HepG2 (cell line): Measurements from ENCODE around the gene EGR1. TPM values are rescaled to one million over a fixed set of nuclear protein-coding genes. Genes with fewer than 3 reads are reported as not detected.
A peak's percentile ranks its signal among the peaks of the same experiment; 100 is the strongest.

ENCODE experiments used
- CBX1 ChIP-seq: IDR thresholded peaks from one replicate; pipeline ENCODE4 v1.6.1; 2016; ENCODE audit warnings: antibody characterized with exemption, low read depth
- ETV5 ChIP-seq: IDR thresholded peaks from 2 replicates; pipeline ENCODE4 v1.6.1; 2018; ENCODE audit warnings: missing biosample characterization, missing genetic modification reagents, inconsistent platforms, borderline replicate concordance
- GABPA ChIP-seq, 2 experiments: IDR thresholded peaks; 2 replicates each; pipeline ENCODE4 v1.6.1; 2011 to 2016; ENCODE audit warnings: low read depth in 2 of 2, low read length in 1 of 2, missing biosample characterization in 1 of 2, missing genetic modification characterization in 1 of 2
- GATAD1 ChIP-seq: IDR thresholded peaks from 2 replicates; pipeline ENCODE4 v1.6.1; 2016; ENCODE audit warnings: missing genetic modification reagents, missing compliant biosample characterization
- MED8 ChIP-seq: sonication (generic); formaldehyde crosslinking; IDR thresholded peaks from 2 replicates; pipeline ENCODE4 v1.8.1; 2023; ENCODE audit warnings: mild to moderate bottlenecking, missing genetic modification reagents; ENCODE audit not compliant: insufficient replicate concordance
- MTA3 ChIP-seq: sonication (generic); formaldehyde crosslinking; IDR thresholded peaks from 2 replicates; pipeline ENCODE4 v1.4.0; 2020; ENCODE audit warnings: missing genetic modification reagents
- NFKB2 ChIP-seq: sonication (generic); formaldehyde crosslinking; IDR thresholded peaks from 2 replicates; pipeline ENCODE4 v1.4.0; 2020; ENCODE audit warnings: missing genetic modification reagents, borderline replicate concordance
- NR3C1 ChIP-seq: sonication (generic); formaldehyde crosslinking; IDR thresholded peaks from 2 replicates; pipeline ENCODE4 v1.4.0; 2020; ENCODE audit warnings: missing genetic modification reagents
- PPARG ChIP-seq: conservative IDR thresholded peaks from 2 replicates; pipeline ENCODE4 v1.6.1; 2016; ENCODE audit warnings: missing biosample characterization, missing genetic modification reagents
- RBAK ChIP-seq: sonication (generic); formaldehyde crosslinking; IDR thresholded peaks from 2 replicates; pipeline ENCODE4 v1.5.1; 2020; ENCODE audit warnings: mild to moderate bottlenecking, missing genetic modification reagents
- SOX6 ChIP-seq, 2 experiments: fragments of 450-650 bp in 1 of 2; sonication (generic) in 1 of 2; formaldehyde crosslinking in 1 of 2; IDR thresholded peaks; 2 replicates each; pipeline versions ENCODE4 v1.4.0 to v1.6.1; 2017 to 2020; ENCODE audit warnings: antibody characterized with exemption in 1 of 2, mild to moderate bottlenecking in 1 of 2, missing genetic modification reagents in 1 of 2
- TRIM24 ChIP-seq: sonication (generic); formaldehyde crosslinking; IDR thresholded peaks from 2 replicates; pipeline ENCODE4 v1.8.0; 2022; ENCODE audit warnings: mild to moderate bottlenecking, missing genetic modification reagents
- WIZ ChIP-seq: sonication (generic); formaldehyde crosslinking; IDR thresholded peaks from 2 replicates; pipeline ENCODE4 v1.5.1; 2020; ENCODE audit warnings: mild to moderate bottlenecking, missing genetic modification reagents
- YEATS4 ChIP-seq: sonication (generic); formaldehyde crosslinking; IDR thresholded peaks from 2 replicates; pipeline ENCODE4 v1.4.0; 2020; ENCODE audit warnings: missing genetic modification reagents, borderline replicate concordance
- ZNF496 ChIP-seq: sonication (generic); formaldehyde crosslinking; IDR thresholded peaks from 2 replicates; pipeline ENCODE4 v1.8.1; 2023; ENCODE audit warnings: mild to moderate bottlenecking, moderate library complexity, missing genetic modification reagents; ENCODE audit not compliant: insufficient replicate concordance
- ZNF510 ChIP-seq: sonication (generic); formaldehyde crosslinking; IDR thresholded peaks from 2 replicates; pipeline ENCODE4 v1.4.0; 2020; ENCODE audit warnings: low read depth, mild to moderate bottlenecking, missing genetic modification reagents
- ZSCAN31 ChIP-seq: sonication (generic); formaldehyde crosslinking; IDR thresholded peaks from 2 replicates; pipeline ENCODE4 v1.5.0; 2020; ENCODE audit warnings: low read depth, mild to moderate bottlenecking, missing genetic modification reagents
- polyA plus RNA-seq, 8 experiments: library from polyadenylated mRNA; depleted of rRNA in 3 of 8; stranded (reverse) in 7 of 8; unstranded in 1 of 8; fragments of >200 nt; fragmentation: Illumina TruSeq in 4 of 8; extraction: Trizol in 4 of 8; gene quantifications; 2 replicates each; pipeline versions ENCODE4 v1.2.1 to v1.2.3, GENCODE V29; 2011 to 2016; ENCODE audit warnings: low read depth in 4 of 8, missing spikeins in 1 of 8, mixed read lengths in 1 of 8; ENCODE audit not compliant: insufficient read depth in 1 of 8
- total RNA-seq, 5 experiments: library from RNA; depleted of rRNA; stranded (reverse); fragments of >200 nt; fragmentation: Illumina TruSeq; extraction: Trizol; gene quantifications; 2 replicates each; pipeline ENCODE4 v1.2.3, GENCODE V29; 2016; ENCODE audit warnings: low read depth in 1 of 5
- TF ChIP-seq, protein P1 (sequence below), 2 experiments: fragments of 450-650 bp in 1 of 2; sonication (generic) in 1 of 2; formaldehyde crosslinking; IDR thresholded peaks; 2 replicates each; pipeline versions ENCODE4 v1.5.0 to v1.8.0; 2020 to 2022; ENCODE audit warnings: mild to moderate bottlenecking in 1 of 2, missing genetic modification reagents in 1 of 2
- TF ChIP-seq, protein P2 (sequence below): sonication (generic); formaldehyde crosslinking; IDR thresholded peaks from 2 replicates; pipeline ENCODE4 v1.4.0; 2020; ENCODE audit warnings: missing genetic modification reagents

Gene EGR1
- total and polyA plus RNA-seq, 2 of the 13 experiments (the other 11 are each of a cell fraction or from before 2014, with no cell fraction given) = 4.1 to 4.5 TPM

DNA sequence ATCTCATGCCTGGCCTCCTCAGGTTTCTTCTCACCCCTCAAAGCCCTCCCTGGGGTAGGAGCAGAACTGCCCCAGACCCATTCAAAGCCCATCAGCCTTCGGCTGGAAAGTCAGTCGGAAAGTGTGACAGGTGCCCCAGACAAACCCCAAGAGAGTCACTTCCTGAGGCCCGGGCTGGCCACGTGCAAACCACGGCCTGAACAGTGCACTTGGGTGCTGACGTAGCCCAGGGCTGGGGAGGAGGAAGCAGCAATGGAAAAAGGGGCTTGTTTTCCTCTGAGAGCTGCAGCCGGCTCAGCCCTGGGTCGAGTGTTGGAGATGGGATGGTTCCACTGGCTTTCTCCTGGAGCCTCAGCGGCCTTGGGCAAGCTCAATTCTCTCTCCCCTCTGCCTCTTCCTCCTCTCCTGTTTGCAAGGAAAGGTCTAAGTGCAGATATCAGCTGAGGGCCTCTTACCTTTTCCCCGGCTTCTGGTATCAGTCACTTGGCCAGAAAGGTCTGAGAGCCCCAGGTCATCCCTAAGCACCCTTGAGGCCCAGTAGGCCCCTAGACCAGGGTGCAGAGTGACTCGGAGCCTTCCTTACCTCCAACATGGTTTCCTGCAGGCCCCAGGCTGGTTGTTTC, 5.9 kb upstream of the EGR1 start (continued):
- TF ChIP-seq YEATS4 (CRISPR knock-in tag) = 0 out of 2 replicates have a peak, but pooled peaks have one; percentile 29
- TF ChIP-seq GATAD1 (CRISPR knock-in tag) = 0 out of 2 replicates have a peak, but pooled peaks have one; percentile 38
- no peak for TF ChIP-seq NR3C1 (CRISPR knock-in tag)
- TF ChIP-seq, protein P1, sequence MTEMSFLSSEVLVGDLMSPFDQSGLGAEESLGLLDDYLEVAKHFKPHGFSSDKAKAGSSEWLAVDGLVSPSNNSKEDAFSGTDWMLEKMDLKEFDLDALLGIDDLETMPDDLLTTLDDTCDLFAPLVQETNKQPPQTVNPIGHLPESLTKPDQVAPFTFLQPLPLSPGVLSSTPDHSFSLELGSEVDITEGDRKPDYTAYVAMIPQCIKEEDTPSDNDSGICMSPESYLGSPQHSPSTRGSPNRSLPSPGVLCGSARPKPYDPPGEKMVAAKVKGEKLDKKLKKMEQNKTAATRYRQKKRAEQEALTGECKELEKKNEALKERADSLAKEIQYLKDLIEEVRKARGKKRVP (CRISPR knock-in tag; IDR thresholded peaks at IDR 0.05) = peak in 1 of 2 experiments; percentile 78; a peak in 1 of 4 replicates
- peak; percentile 96 for TF ChIP-seq NFKB2 (CRISPR knock-in tag)
- TF ChIP-seq WIZ (CRISPR knock-in tag) = no peak; the same call in 1 of the 2 replicates
- peak; percentile 75; the same call in 1 of the 2 replicates for TF ChIP-seq ETV5
- TF ChIP-seq RBAK = no peak
- TF ChIP-seq SOX6 (IDR thresholded peaks at IDR 0.05) = no peak
- peak; percentile 46; the same call in 1 of the 2 replicates for TF ChIP-seq SOX6 (CRISPR knock-in tag; IDR thresholded peaks at IDR 0.05)
- TF ChIP-seq ZSCAN31 = 0 out of 2 replicates have a peak, but pooled peaks have one; percentile 36
- TF ChIP-seq TRIM24 (CRISPR knock-in tag) = no peak
- no peak for TF ChIP-seq ZNF510 (CRISPR knock-in tag)
- no peak for TF ChIP-seq MED8
- no peak for TF ChIP-seq GABPA (IDR thresholded peaks at IDR 0.05; ENCODE audit: low read depth, low read length)
- TF ChIP-seq GABPA (CRISPR knock-in tag; IDR thresholded peaks at IDR 0.05; ENCODE audit: low read depth) = peak; percentile 64; the same call in 1 of the 2 replicates
- no peak for TF ChIP-seq MTA3 (CRISPR knock-in tag)
- TF ChIP-seq, protein P2, sequence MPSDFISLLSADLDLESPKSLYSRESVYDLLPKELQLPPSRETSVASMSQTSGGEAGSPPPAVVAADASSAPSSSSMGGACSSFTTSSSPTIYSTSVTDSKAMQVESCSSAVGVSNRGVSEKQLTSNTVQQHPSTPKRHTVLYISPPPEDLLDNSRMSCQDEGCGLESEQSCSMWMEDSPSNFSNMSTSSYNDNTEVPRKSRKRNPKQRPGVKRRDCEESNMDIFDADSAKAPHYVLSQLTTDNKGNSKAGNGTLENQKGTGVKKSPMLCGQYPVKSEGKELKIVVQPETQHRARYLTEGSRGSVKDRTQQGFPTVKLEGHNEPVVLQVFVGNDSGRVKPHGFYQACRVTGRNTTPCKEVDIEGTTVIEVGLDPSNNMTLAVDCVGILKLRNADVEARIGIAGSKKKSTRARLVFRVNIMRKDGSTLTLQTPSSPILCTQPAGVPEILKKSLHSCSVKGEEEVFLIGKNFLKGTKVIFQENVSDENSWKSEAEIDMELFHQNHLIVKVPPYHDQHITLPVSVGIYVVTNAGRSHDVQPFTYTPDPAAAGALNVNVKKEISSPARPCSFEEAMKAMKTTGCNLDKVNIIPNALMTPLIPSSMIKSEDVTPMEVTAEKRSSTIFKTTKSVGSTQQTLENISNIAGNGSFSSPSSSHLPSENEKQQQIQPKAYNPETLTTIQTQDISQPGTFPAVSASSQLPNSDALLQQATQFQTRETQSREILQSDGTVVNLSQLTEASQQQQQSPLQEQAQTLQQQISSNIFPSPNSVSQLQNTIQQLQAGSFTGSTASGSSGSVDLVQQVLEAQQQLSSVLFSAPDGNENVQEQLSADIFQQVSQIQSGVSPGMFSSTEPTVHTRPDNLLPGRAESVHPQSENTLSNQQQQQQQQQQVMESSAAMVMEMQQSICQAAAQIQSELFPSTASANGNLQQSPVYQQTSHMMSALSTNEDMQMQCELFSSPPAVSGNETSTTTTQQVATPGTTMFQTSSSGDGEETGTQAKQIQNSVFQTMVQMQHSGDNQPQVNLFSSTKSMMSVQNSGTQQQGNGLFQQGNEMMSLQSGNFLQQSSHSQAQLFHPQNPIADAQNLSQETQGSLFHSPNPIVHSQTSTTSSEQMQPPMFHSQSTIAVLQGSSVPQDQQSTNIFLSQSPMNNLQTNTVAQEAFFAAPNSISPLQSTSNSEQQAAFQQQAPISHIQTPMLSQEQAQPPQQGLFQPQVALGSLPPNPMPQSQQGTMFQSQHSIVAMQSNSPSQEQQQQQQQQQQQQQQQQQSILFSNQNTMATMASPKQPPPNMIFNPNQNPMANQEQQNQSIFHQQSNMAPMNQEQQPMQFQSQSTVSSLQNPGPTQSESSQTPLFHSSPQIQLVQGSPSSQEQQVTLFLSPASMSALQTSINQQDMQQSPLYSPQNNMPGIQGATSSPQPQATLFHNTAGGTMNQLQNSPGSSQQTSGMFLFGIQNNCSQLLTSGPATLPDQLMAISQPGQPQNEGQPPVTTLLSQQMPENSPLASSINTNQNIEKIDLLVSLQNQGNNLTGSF = 0 out of 2 replicates have a peak, but pooled peaks have one; percentile 55
- no peak for TF ChIP-seq ZNF496 (CRISPR knock-in tag)
- TF ChIP-seq CBX1 = no peak
- TF ChIP-seq PPARG (CRISPR knock-in tag) = 0 out of 2 replicates have a peak, but pooled peaks have one; percentile 27
- TF ChIP-seq, all 625 proteins: peak for 191
